ENCODE results near the gene IFNL2.

Gene IFNL2

DNA sequence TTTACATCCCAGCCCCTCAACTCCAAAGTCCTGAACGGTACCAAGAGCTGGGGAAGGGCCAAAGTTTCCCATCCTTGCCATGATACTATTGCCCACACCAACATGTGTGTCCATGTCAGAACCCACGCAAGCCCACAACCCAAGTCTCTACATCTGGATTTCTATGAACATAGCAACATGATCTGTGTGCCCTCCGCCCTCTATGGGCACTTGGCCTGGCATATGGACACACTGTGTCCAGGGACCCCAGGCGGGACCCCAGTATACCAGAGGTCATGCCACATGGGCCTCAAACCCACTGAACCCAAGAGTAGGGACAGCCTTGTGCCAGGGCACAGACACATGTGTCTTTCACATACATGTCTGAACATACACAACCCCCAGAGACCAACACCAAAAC lies 50.5 kb downstream of the IFNL2 start:
- no peak for DNase-seq

DNA sequence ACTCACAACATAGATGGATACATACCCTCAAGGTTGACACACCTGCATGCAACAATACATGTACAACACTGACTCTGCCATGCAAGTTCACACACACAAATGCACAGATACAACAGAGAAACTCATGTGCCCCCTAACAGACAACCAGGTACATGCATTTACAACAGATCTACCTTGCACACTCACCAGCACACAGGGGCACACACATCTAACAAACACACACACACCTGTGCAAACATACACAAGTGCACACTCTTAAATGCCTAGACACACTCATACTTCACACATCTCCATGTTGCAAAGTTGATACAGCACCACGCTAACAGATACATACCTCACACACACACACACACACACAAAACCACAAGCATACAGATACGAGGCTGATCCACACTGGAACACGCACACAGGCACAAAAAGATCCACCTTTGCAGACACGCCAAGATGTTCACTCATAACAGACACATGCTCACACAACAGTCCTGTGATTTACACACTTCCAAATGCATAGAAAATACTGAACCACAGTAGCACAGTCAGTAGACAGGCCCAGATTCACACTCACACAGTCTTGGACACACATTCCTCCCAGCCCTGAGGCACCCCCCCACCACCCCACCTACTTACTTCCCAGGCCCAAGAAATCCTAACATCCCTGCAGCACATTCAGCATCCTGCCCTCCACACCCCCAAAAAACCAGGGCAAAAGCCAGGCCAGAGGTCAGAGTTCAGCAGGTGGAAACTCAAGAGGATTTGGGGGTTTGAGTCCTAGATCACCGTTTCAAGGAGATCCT lies 51.1 kb downstream of the IFNL2 start:
- no peak for DNase-seq
